Measurements from ENCODE around the gene DDX4.

The DDX4 gene

DNA sequence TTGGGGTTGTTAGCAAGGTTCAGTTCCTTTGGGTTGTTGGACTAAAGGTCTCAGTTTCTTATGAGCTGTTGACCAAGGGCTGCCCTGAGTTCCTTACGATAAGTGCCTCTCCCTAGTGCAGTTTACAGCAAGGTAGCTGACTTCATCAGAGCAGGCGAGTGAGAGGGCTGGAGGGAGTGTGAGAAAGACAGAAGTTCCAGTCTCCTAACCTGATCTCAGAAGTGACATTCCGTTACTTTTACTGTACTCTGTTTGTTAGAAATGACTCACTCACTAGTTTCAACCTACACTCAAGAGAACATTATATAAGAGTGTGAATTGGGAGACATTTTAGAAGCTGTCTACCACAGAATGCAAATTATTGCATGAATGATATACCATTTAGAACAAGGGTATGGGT lies 92.1 kb downstream of the DDX4 start:
- no peak for DNase-seq

DNA sequence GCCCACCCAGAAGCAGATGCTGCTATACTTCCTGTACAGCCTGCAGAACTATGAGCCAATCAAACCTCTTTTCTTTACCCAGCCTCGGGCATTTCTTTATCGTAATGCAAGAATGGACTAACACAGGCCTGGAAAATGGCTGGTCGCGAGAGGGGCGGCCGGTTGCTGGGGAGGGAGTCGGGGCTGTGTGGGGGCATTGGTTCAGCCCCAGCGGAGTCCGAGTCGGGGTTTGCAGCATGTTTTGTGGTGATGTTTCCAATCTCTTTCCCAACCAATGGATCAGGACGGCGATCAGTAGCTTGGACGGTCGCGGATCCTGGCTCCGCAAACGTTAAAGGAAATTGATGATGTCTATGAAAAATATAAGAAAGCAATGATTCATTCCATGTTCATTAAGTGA lies 94.6 kb downstream of the DDX4 start:
- no peak for DNase-seq

DNA sequence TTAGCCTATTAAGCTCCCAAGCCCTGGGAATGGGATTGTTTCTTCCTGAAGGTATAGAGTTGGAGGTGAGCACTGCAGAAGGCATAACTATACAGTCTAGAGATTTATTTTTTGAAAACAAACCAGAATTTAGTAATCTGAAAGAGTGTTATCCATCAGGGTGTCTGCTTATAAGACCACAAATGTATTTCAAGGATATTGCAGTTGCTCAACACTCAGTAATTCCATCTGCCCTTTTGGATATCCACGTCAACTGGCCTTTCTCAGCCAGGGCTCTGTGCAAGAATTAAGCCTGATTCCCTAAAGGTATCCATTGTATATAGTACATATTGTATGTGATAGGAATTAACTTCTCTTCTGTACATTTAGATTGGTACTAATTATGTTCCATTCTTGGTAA lies 98.3 kb downstream of the DDX4 start:
- DNase-seq = no peak

DNA sequence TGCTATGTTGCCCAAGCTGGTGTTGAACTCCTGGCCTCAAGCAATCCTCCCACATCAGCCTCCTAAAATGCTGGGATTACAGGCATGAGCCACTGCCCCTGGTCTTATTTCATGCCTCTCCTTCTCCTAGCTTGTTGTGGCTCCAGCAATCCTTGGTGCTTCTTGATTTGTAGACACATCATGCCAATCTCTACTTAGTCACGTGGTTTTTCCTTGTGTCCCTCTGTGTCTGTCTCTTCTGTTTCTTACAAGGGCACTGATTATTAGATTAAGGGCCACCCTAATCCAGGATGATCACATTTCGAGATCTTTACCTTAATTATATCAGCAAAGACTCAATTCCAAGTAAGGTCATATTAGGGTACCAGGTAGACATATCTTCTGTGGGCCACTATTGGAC lies 104.1 kb downstream of the DDX4 start:
- DNase-seq = no peak

DNA sequence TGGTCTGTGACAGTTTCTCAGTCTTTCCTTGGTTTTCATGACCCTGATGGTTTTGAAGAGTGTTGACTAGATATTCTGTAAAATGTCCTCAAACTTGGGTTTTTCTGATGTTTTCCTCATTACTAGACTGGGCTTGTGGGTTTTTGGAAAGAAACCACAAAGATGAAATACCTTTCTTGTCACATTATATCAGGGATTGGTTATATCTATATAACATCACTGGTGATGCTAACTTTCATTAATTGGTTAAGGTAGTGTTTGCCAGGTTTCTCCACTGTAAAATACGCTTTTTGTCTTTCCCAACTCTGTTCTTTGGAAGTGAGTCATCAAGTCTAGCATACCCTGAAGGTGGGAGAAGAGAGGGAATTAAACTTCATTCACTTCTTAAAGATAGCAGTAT lies 110.0 kb downstream of the DDX4 start:
- DNase-seq = no peak

DNA sequence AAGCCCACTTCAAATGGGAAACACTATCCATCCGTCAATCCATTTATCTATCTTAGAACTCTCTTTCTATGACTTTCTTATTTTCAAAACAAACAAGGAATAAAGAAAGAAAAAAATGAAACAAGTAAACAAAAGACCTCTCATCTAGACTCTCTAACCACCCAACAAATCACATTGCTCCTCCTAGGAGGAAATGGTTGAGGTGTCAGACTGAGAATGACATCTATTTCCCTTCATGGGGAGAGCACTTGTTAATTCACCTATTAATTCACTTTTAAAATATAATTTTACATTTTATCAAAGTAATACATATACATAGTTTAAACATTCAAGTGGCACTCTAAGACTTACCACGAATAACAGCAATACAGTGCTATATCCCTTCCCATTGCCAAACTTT lies 110.9 kb downstream of the DDX4 start:
- no peak for DNase-seq

DNA sequence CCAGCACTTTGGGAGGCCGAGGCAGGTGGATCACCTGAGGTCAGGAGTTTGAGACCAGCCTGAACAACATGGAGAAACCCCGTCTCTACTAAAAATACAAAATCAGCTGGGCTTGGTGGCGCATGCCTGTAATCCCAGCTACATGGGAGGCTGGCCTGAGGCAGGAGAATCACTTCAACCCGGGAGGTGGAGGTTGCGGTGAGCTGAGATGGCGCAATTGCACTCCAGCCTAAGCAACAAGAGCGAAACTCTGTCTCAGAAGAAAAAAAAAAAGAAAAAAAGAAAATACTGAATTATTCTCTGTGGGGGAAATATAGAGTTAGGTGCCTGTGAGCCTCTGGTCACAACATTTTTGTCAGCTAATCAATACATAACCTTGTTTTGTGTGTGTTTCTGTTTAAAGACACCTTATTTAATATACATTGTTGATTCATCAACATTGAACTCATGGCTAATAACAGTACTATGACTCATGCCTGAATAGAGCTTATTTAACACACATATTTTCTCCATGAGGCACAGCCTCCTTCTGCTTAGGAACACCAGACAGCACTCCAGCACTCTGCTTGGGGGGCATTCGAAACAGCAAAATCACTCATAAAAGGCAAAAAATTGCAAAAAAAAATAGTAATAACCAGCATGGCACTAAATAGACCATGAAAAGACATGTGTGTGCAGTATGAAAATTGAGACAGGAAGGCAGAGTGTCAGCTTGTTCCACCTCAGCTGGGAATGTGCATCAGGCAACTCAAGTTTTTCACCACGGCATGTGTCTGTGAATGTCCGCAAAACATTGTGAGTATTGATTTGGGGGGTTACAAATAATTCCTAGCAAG lies 113.2 kb downstream of the DDX4 start, which contains the start of gene IL31RA:
IL31RA (plus strand) TSS at position 519 of the 836 bp plus-strand sequence; CDS start at position 733, 214 bp downstream.
- no peak for DNase-seq

DNA sequence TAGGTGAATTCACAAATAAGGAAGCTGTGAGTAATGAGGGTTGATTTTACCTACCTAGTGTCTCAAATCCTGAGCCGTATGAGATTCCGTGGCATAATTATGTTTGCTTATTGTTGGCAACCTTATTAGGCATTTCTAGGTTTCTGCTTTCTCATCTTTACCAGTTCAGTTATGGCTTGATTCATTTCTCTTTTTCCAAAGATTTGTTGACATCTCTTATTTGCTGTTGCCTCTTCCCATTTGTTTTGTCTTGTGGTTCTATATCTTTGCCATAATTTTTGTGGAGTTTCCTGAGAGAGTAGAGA lies 113.8 kb downstream of the DDX4 start:
- DNase-seq = no peak

DNA sequence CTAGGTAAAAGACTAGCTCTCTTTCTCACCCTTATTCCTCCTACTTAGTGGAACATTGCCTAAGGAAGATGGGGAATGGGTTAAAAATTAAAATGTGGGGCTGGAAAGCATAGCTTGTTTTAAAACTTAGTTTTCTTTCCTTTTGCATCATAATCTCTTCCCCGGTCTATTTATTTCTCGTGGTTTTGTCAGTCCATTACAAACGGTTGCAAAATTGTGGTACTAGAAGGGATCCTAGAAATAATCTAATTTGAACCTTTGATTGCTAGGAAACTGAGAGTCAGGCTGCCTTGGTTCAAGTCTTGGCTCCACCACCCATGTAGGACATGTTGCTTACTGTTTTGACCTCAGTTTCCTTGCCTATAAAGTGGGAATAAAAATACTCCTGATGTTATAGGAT lies 114.6 kb downstream of the DDX4 start:
- DNase-seq = no peak

DNA sequence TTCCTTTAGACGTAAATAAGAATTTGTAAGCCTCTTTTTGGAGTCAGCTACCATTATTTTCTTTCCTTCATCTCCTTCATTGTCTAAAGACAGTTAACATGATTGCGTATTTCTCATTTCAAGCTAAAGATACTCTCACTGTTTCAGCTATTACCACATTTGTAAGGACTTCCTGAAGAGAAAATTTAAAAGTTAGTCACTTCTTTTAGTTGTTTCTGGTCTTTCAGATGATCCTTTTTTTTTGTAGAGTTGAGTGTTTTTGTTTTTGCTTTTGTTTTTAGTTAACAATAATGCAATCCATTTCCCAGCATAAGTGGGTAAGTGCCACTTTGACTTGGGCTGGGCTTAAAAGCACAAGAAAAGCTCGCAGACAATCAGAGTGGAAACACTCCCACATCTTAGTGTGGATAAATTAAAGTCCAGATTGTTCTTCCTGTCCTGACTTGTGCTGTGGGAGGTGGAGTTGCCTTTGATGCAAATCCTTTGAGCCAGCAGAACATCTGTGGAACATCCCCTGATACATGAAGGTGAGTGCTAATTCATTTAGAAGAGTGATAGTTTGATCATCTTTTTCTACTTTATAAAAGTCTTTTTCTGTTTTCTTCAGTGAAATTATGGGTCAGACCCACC lies 115.3 kb downstream of the DDX4 start:
- DNase-seq = no peak

DNA sequence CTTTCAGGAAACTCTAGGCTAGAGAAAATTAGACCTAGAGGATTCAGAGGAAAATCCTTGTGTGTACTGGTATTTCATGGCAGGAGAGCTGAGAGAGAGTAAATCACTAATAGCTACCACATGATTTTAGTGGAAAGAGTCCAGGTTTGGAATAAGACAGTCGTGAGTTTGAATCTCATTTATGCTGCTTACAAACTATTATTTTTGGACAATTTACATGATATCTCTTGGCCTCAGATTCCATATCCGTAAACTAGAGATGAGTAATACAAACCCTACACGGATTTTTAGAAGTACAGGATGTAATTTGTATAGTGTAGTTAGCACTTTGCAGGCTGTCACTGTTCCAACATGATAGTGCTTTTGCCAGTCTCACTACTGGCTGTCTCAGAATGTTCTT lies 116.0 kb downstream of the DDX4 start:
- DNase-seq = no peak

DNA sequence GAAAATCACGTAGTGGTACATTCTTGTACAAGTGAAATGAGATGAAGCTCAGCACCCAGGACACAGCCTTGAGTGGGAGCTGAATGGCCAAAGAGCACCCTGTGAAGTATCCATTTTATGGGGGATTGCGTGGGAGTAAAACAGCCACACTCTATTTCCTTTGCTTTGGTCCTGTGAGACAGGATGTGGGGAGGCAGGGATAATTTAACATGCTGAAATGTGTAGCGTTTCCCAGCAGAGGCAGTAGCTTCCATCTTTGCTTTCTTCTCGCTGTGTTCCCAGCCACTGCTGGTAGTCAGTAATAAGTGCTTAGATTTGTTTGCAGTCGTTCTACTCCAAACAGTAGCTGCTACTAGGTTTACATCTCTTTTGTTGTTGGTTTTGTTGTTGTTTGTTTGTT lies 117.6 kb downstream of the DDX4 start:
- DNase-seq = no peak

DNA sequence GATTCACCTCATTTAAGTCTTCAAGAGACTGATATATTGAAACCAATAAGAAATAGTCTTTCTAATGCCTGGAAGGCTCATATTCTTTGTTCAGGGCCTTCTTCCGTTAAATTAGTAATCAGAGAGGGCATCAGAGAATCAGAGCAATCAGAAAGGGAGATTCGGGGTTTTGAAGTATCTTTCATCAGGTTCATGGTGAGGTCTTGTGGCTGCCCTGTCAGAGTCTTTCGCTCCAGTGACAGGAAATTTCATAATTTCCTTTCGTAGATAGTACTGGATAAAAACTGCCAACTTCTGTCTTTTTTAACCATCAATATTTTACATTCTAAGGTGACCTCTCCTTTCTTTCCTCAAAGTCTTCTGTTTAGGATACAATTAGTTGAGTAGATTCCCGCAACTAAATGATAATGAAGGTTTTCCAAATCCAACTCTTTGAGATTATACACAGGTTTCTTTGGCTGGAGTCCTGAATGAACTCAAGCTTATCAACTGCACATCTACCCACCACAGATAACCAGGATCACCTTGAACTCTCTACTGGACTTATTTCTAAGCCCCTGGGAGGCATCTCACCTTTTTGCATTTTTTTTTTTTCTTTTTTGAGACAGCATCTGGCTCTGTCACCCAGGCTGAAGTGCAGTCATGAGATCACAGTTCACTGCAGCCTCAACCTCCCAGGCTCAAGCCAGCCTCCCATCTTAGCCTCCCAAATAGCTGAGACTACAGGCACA lies 118.8 kb downstream of the DDX4 start:
- DNase-seq = no peak

DNA sequence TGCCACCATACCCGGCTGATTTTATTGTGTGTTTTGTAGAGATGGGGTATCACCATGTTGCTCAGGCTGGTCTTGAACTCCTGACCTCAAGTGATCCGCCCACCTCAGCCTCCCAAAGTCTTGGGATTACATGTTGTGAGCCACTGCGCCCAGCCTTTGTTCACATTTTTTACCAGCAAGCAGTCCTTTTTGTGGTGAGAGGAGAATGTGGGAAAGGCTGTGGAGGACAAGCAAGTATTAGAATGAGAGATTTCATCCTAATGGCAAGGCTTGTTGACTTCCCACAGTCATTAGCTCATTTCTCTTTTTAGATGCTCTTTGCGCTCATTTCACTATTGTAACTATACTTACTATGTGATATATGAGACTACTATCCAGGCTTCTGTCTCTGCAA lies 119.4 kb downstream of the DDX4 start:
- DNase-seq = no peak

DNA sequence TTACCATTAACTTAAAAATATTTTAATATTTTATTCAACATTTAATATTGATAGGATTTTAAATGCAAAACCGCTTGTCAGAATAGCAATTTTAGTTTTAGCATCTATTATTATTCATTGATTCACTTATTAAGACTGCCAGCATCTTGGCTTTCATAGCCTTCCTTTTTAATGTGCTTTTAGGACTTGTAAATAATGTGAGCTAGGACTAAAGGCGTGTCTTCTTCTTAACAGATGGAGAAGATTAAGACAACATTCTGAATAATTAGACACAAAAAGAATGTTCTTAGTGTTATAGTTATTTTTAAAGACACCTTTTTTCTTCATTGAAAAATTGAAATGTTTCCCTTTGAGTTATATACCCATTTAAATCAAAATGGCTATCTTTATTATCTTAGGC lies 120.2 kb downstream of the DDX4 start:
- DNase-seq = no peak

DNA sequence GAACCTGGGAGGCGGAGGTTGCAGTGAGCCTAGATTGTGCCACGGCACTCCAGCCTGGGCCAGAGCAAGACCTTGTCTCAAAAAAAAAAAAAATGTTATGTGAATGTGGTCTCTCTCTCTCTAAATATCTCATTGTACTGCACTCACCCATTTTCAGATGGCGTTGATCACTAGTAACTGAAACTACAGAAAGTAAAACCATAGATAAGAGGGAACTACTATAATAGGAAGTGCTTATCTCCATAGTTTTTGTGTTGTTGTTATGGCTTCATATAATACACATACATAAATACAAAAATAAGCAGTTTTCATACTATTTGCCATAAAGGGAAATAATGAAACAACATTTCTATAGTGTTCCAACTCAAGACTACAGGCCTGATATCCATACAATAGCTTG lies 122.4 kb downstream of the DDX4 start:
- DNase-seq = no peak

DNA sequence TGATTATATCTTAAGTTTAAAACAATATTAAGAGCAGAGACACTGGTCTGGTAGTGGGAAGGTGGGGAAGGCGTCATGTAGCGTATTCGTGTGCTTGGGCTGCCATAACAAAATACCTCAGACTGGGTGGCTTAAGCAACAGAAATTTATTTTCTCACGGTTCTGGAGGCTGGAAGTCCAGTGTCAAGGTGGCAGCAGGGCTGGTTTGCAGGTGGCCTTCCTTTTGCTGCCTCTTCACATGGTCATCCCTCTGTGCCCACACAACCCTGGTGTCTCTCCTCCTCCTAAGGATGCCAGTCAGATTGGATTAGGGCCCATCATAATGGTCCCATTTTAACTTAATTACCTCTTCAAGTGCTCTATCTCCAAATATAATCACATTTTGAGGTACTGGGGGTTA lies 122.8 kb downstream of the DDX4 start:
- DNase-seq = no peak

DNA sequence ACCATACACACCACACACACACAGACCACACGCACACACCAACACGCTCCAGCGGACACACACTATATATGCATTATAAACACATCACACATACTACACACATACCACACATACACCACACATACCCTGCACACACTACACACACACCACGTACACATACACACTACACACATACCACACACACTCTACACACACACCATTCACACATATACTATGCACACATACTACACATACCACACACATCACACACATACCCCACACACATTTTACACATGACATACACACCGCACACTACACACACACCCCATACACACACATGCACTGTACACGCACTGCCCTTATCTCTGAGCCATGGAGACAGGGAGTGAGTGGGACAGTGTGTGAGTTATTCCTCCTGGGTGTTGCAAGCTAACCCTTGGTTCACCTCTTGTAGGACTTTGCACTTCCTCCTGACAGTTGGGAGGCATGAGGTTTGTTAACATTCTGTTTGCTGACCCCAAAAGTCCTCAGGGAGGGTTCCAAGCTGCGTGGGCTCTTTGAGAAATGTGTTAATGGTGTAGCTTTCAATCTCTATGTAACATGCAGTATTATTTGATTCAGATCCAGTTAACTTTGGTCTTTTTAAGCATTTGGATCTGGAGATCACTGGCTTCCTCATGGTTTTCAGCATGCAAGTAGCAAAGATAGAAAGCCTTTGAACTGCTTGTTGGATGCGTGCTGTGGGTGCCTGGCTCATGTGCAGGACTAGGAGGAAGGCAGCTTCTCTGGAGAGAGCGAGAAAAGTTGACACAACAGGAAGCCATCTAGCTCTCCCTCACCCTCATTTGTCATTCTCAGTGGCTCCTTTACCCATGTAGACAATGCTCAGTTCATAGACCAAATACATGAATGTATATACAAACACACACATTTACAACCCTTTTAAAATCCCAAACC lies 127.0 kb downstream of the DDX4 start:
- no peak for DNase-seq

DNA sequence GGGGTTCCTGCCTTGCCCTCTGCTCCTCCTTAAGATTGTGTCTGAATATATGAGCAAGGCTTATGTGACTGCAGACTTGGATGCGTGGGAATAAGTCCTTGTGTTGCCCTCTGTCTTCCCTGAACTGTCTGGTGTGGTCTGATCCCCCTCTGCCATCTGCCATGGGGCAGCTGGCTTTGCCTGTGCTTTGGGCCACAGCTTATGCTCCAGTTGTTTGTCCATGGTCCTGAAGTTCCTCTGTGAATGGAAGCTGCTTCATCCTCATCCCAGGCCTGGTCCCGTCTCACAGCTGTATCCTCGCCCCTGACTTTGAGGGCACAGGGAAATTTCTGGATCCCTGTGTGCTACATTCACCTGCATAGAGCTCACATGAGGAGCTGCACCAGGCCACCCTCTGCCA lies 128.0 kb downstream of the DDX4 start:
- DNase-seq = no peak

DNA sequence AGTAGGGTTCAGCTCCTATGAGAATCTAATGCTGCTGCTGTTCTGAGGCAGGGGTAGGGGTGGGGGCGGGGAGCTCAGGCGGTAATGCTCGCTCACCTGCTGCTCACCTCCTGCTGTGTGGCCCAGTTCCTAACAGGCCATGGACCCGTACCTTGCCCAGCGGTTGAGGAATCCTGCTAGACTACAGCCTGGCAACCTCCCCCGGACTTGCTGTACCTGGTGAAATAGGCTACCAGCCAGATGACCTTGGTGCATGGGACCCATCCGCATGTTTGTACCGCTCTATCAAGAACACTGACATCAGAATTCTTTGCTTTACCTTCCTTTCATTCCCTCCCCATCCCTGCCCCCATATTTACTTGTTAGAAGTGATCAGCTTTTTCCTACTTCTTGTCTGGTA lies 128.6 kb downstream of the DDX4 start:
- no peak for DNase-seq

All from GDM1 (cell line).